Cortex of kidney (tissue), 1 donor: Measurements from ENCODE around the gene RAB3GAP2.
"Not testable (repeated sequence)": the region's sequence is repeated elsewhere in the genome, so short reads cannot be mapped to it uniquely, and the experiment has no call there.

Experiments used
- DNase-seq: peaks from one replicate; lab custom pipeline; 2025; lab: John Stamatoyannopoulos, UW

RAB3GAP2 gene, protein sequence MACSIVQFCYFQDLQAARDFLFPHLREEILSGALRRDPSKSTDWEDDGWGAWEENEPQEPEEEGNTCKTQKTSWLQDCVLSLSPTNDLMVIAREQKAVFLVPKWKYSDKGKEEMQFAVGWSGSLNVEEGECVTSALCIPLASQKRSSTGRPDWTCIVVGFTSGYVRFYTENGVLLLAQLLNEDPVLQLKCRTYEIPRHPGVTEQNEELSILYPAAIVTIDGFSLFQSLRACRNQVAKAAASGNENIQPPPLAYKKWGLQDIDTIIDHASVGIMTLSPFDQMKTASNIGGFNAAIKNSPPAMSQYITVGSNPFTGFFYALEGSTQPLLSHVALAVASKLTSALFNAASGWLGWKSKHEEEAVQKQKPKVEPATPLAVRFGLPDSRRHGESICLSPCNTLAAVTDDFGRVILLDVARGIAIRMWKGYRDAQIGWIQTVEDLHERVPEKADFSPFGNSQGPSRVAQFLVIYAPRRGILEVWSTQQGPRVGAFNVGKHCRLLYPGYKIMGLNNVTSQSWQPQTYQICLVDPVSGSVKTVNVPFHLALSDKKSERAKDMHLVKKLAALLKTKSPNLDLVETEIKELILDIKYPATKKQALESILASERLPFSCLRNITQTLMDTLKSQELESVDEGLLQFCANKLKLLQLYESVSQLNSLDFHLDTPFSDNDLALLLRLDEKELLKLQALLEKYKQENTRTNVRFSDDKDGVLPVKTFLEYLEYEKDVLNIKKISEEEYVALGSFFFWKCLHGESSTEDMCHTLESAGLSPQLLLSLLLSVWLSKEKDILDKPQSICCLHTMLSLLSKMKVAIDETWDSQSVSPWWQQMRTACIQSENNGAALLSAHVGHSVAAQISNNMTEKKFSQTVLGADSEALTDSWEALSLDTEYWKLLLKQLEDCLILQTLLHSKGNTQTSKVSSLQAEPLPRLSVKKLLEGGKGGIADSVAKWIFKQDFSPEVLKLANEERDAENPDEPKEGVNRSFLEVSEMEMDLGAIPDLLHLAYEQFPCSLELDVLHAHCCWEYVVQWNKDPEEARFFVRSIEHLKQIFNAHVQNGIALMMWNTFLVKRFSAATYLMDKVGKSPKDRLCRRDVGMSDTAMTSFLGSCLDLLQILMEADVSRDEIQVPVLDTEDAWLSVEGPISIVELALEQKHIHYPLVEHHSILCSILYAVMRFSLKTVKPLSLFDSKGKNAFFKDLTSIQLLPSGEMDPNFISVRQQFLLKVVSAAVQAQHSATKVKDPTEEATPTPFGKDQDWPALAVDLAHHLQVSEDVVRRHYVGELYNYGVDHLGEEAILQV (N-terminal part only)

DNA sequence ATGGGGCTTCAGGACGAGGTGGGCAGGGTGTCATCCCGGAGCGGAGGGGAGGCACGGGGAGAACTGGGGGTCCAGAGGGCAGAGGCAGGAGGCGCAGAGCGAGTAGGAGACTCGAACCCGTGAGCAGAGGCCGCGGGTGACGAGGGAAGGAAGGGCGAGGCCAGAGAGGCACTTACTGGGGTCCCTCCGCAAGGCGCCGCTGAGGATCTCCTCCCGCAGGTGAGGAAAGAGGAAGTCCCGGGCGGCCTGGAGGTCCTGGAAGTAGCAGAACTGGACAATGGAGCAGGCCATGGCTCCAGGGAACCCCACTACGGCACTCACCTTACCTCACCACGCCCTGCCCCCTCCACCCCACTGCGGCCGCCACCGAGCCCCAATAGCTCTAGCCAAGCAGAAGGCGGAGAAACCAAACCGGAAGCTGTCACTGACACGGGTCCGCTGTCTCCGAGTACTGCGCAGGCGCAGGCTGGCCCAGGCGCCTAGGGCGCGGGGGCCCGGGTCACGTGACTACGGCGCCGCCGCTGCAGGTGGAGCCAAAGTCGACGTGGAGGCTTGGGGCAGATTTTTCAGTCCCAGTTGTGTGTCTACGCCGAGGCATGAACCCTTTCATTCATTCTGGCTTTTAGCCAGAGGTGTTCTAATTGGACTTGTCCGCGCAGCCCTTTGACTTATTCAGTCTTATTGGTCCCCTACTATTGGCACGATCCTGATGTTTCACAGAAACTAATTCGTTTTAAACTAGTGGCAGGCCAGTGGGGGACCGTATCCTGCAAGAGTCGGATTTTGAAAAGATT lies at the start of gene RAB3GAP2:
TSS of gene RAB3GAP2 (minus strand) at position 407 of the 794 bp plus-strand sequence. CDS start at position 291, 116 bp downstream.
- DNase-seq: peak; percentile 21

DNA sequence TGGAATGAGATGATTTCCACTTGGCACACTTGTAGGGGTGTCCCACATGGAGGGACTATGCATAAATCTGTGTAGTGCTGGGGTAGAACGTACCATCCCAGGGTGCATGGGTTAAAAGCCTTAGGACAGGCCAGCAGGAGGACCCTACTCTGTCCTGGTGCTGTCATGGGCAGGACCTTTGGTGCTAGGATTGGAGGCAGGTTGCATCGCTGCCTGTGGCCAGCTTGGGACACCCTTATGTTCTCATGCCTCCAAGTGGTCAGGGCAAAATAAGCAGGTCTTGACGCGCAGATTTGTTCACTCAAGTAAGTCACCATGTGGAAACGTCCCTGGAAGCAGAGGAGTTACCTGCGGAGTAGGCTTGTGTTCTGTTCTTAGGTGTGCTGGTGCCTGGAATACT lies 49.5 kb upstream of the RAB3GAP2 start:
- no peak for DNase-seq

DNA sequence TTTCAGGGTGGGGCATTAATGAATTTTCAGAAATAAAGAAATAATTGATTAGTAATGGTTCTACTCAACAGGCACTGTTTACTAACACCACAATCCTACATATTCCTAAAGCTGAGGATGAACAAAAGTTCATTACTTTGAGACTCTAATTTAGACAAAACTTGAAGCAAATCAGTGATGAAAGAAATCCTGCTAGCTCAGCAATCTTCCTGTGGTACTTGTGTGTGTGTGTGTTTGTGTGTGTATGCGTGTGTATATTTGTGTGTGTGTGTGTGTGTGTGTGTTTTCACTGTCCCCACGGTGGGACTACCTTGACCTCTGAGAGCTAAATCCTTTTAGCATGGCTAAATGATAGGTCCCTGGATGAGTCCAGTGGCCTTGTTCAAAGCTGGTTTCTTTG lies 48.5 kb upstream of the RAB3GAP2 start:
- DNase-seq: no peak

DNA sequence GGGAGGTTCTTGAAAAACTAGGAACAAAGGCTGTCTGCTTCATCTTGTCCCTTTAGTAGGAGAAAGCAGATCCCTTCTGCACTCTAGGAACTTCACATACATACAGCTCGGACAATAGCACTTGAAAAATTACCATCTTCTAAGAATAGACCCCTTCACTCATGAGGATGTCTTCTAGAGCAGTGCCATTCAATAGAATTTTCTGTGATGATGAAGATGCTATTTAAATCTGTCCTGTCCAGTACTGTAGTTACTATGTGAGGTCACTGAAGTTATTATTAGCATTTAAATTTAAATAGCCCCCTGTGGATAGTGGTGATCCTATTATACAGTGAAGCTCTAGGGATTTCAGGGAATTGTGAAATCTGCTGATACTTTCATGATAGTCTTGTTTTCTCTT lies 46.4 kb upstream of the RAB3GAP2 start:
- no peak for DNase-seq

DNA sequence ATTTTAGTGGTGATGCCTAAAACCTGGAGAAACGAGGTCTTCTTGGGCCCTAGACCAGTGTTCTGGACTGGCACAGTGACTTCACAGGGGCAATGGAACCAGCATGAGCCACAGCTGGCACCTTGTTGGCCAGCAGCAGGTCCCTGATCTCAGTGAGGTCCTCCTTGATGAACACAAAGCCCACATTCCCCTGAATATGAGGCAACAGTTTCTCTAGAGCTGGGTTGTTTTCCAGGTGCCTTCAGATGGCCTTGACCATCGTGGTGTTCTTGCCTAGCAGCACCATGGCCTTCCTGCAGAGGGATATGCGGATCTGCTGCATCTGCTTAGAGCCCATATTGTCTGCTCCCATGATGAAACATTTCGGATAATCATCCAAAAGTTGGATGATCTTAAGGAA lies 44.9 kb upstream of the RAB3GAP2 start:
- no peak for DNase-seq

DNA sequence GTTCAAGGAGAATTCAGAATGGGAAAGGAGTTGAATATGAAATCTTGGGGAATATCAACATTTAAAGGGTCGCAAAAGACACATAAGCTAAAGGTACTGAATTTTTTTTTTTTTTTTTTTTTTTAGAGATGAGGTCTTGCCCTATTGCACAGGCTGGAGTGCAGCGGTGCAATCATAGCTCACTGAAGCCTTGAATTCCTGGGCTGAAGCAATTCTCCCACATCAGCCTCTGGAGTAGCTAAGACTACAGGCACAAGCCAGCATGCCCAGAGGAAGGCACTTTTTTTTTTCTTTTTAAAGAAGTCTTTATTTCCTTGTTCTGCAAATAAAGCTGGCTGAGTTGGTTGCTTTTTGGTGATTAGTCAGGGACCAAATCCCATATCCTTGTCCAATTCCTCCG lies 44.1 kb upstream of the RAB3GAP2 start:
- DNase-seq: no peak

DNA sequence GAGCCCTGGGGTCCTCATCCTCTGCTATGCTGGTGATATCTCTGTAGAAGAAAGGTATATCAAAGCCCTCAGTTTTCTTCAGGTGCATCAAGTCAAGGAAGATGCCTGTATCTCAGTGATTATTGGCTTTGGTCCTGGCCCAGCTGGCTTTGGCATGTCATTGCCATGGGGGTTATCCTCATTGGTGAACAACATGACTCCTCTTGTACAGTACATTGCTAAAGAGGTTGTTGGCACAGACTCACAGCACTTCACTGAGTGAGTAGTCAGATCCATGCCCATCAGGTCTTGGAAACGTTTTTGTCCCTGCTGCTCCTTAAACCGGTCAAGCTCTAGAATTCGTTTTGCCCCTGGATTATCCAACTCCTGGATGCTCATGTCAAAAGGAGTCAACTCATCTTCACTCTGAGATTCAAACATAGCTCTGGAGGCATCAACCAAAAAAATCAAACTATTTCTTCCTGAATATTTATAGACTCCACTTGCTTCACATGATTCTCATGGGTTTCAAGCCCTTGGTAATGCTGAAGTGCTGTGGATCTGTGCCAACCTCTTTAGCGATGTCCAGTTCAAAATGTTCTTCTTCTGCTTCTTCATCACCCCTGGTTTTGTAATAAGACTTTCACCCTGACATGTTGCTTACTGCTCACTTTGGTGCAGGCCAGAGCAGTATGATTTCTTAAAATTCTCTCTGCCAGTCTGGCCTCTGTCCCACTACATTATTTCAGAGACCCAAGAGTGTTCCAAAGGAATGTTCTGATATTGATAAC lies 43.0 kb upstream of the RAB3GAP2 start:
- no peak for DNase-seq

DNA sequence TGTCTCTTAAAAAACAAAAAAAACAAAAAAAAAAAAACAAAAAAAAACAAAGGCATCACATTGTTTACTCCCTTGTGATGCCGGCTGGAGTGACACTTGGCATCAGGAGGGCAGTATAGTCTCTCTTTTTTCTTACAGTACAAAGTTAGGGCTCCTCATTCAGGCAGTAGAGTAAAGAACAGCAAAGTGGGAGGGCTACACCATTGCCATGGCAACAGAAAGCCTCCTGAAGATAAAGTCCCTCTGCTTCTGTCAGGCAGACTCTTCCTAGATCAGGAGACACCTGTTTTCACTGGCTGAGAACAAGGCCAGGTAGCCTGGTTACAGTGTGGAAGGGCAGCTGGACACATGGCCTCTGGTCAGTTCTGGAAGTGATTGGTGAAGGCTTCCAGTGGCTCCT lies 41.3 kb upstream of the RAB3GAP2 start:
- no peak for DNase-seq

DNA sequence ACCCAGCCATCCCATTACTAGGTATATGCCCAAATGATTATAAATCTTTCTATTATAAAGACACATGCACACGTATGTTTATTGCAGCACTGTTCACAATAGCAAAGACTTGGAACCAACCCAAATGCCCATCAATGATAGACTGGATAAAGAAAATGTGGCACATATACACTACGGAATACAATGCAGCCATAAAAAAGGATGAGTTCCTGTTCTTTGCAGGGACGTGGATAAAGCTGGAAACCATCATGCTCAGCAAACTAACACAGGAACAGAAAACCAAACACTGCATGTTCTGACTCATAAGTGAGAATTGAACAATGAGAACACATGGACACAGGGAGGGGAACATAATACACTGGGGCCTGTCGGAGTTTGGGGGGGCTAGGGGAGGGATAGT lies 37.9 kb upstream of the RAB3GAP2 start:
- not testable (repeated sequence) for DNase-seq

DNA sequence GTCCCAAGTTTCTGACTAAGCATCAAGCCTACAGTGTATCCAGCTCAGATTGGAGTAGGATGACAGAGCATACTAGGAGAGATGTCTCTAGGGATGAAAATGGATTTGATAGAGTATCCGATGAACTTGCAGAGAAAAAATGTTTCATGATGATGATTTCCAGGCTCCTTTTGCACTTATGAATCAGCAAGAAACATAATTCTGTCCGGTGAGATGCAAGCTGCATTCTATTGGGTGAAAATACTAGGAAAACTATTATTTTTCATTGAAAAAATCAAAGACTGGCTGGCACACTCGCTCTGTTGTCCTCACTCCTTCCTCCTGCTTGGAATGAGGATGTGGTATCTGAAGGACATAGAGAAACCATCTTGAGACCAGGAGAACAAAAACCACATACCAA lies 35.4 kb upstream of the RAB3GAP2 start:
- DNase-seq: no peak

DNA sequence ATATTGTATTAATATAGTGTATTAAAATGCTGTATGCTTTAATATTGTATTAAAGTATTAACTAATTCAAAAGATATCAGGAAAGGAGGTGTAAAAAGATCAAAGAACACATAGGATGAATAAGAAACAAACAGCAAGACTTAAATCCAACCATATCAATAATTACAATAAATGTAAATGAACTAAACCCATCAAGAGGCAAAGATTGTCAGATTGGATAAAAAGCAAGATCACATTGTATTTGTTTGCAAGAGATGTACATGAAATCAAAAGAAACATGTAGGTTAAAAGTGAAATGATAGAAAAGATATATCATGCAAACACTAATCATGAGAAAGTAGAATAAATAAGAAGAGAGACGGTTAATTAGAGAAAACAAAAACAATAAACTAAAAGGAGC lies 34.1 kb upstream of the RAB3GAP2 start:
- DNase-seq: no peak

DNA sequence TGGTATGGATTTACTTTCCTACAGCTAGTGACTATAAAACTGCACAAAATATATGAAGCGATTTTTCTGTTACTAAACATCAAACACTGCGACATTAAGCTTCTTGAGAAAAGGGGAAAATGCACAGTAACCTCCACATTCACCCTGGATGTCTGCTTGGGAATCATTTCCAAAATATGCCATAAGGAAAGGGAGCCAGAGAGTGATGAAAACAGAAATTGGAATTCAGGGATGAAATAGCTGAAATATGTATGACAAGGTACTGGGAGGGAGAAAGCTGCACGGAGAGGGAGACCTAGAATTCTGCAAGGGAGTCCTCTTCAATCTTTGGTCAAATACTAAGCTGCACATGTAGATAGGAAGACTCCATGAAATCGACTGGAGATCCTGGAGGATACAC lies 31.6 kb upstream of the RAB3GAP2 start:
- no peak for DNase-seq

DNA sequence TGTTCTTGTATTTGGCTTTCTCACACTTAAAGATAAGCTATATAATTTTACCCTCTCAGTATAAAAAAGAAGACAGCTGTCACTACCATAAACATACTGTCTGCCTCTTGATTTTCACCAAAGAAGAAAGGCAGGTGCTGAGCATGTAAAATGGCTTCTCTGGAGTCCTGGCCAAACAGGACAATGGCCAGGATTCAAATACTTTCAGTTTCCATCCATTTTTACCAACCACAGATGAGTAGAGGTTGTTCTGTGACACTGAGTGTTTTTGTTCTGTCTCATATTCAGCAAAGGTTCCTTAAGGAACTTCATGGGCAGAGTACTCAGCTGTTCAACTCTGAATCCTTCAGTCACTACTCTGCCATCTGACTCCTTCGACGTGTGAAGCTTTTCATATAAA lies 29.4 kb upstream of the RAB3GAP2 start:
- DNase-seq: no peak

DNA sequence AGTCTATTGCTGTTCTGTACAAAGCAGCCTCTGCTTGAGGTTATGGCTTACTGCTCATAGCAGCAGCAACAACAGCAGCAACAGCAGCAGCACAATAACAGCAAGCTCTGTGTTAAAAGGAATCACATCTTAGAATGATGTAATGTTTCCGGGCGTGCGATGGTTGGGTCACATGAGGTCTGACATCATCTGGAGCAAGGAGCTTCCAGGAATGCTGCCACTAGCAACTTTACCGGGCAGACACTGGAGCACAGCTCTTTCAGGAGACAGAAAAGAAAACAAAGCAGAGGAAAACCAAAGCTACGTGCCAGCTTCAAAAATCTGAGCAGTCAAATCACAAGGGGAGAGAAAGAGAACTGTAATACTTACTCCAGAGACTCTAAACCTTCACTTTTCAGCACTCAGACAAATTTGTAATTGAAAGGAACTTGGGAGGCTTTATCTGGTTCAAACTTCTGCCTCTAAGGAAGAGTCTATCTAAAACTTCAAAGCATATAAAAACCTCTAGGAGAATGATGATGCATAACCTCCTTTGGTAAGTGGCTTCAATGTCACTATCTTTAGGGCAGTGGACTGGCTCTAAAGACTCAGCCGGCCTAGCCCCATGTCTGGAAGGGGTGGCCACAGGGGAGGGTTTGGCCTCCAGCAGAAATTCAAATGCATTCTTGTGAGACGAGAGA lies 28.3 kb upstream of the RAB3GAP2 start:
- DNase-seq: no peak

DNA sequence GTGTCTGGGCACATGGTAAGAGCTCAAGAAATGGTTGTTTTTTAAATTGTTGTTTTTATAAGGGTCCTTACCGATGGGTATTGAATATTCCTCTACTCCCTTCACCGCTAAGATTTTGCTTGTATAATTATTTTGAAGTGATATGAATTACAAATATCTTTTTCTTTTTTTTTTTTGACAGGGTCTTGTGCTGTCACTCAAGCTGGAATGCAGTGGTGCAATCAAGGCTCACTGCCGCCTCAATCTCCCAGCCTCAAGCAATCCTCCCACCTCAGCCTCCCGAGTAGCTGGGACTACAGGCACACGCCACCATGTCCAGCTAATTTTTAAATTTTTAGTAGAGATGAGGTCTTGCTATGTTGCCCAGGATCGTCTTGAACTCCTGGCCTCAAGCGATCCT lies 27.1 kb upstream of the RAB3GAP2 start:
- DNase-seq: no peak

DNA sequence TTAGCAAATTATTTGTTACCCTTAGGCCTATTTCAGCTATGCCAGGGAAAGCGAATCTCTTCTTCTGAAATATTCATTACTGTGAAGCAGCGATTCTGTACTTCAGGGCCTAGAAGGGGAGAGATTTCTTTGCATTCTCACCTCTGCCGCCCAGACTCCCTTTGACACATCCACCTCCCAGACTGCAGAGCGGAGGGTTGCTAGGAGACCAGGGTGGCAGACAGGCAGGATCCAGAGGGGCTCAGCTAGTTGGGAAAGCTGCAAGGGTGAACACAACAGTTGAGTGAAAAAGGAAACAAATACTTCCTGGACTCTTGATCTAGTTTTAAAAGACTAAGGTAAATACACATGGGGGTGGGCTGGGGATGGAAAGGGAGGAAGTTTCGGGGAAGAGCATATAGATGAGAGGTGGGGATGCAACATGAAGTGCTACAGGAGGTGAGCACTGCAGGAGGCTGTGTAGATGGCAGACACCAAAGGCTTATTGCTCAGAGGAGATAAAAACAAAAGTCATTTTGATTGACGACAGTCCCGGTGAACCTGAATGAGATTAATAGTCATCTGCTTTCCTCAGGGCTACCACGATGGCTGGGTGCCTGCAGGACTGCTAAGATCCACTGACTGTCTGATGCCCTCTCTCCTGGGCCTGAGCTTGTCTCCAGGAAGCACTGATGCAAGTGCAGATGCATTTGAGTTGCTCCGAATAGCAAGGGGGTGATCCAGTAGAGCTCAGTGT lies 26.4 kb upstream of the RAB3GAP2 start:
- DNase-seq: no peak

DNA sequence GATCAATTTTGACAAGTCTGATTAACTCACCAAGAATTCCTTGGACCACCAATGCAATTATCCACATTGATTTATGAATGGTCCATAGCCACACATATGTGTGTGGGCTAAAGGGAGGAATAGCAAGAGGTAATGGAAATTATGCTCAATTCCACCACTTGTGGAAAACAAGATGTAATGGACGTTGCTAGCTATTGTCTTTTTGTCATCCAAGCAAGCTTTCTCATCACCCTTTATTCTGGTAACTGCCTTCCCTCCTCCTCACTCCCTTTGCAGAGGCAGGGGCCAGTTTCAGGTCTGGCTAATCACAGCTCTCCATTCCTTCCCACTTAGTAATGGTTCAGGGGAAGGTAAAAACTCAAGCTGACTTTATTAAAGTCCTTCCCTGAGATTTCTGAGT lies 24.7 kb upstream of the RAB3GAP2 start:
- no peak for DNase-seq

DNA sequence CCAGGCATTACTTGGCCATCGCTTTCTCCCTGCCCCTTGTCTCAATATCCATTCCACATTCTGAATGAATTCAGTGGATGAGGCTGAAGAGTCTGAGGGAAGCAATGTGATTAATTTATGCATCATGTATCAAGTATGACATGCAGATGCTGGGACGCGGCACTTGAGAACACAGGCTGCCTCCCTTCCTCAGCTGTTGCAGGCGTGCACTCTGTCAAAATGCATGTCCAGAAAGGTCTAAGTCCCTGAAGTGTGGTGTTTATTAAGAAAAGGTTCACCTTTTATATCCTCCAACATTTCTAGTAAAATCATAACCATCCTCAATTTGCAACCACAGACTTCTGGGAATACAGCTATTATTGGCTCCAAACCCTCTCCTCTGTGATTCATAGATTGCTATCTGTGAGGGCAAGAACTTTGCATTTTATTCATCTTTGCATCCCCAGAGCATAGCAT lies 22.6 kb upstream of the RAB3GAP2 start:
- DNase-seq: no peak

DNA sequence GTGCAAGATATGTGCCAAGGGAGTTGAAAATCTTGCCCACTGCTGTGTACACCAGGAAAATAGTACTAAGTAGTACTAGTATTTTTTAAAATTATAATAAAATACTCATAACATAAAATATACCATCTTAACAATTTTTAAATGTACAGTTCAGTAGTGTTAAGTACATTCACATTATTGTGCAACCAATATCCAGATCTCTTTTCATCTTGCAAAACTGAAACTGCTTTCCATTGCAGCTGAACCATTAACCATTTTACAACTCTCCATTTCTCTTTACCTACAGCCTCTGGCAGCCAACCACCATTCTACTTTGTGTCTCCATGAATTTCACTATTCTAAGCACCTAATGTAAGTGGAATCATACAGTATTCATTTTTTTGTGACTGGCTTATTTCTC lies 19.3 kb upstream of the RAB3GAP2 start:
- no peak for DNase-seq
